H1 (cell line): ENCODE measurements around the gene SIX6. TPM values are rescaled to one million over a fixed set of nuclear protein-coding genes. Genes with fewer than 3 reads are reported as not detected.

Source experiments
- CTCF ChIA-PET: fragments of 300-600 bp; sonication (Branson Sonifier 250); formaldehyde crosslinking; loops from one replicate; lab custom pipeline; 2021; ENCODE audit not compliant: partially characterized antibody; lab: Charles Lee
- POLR2A ChIA-PET: fragments of 300-600 bp; sonication (Branson Sonifier 250); formaldehyde crosslinking; loops from one replicate; lab custom pipeline; 2021; ENCODE audit warnings: inconsistent platforms; ENCODE audit not compliant: partially characterized antibody; lab: Charles Lee
- DNase-seq, 2 experiments: peaks; one replicate each; pipeline versions ENCODE4 v3.0.0 to v3.0.0-alpha.2; 2010 to 2022; ENCODE audit warnings: low spot score in 2 of 2, low read depth in 1 of 2, mixed read lengths in 1 of 2
- FAIRE-seq: peaks from 2 replicates; lab custom pipeline; 2011; peaks lifted over from hg19 to GRCh38; lab: Jason Lieb, UNC
- H2AFZ ChIP-seq: 2 replicates; pipeline ENCODE4 v1.8.1; 2012; ENCODE audit warnings: low read length, inconsistent platforms
- H2AK5ac ChIP-seq: 2 replicates; pipeline ENCODE4 v1.6.1; 2013; ENCODE audit warnings: low read depth, low read length
- H2BK120ac ChIP-seq: replicated peaks from 2 replicates; pipeline ENCODE3; 2013; ENCODE audit warnings: low read depth, low read length, inconsistent platforms
- H2BK12ac ChIP-seq: 2 replicates; pipeline ENCODE4 v1.6.1; 2013; ENCODE audit warnings: low read depth, low read length
- H2BK15ac ChIP-seq: 2 replicates; pipeline ENCODE4 v1.6.1; 2013; ENCODE audit warnings: low read length
- H2BK20ac ChIP-seq: 2 replicates; pipeline ENCODE4 v1.6.1; 2013; ENCODE audit warnings: low read length
- H2BK5ac ChIP-seq: 2 replicates; pipeline ENCODE4 v1.6.1; 2013; ENCODE audit warnings: low read depth, low read length
- H3K14ac ChIP-seq: 2 replicates; pipeline ENCODE4 v1.6.1; 2013; ENCODE audit warnings: inconsistent platforms; ENCODE audit not compliant: insufficient read length
- H3K18ac ChIP-seq: 2 replicates; pipeline ENCODE4 v1.6.1; 2013; ENCODE audit warnings: low read length; ENCODE audit errors: extremely low read depth
- H3K23ac ChIP-seq: 2 replicates; pipeline ENCODE4 v1.6.1; 2013; ENCODE audit warnings: inconsistent platforms; ENCODE audit not compliant: insufficient read length
- H3K23me2 ChIP-seq: 2 replicates; pipeline ENCODE4 v1.6.1; 2013; ENCODE audit warnings: low read depth, low read length
- H3K27ac ChIP-seq: 2 replicates; pipeline ENCODE4 v1.6.1; 2011; ENCODE audit warnings: low read depth, low read length, inconsistent platforms
- H3K27me3 ChIP-seq, 4 experiments: replicated peaks in 1 of 4; 1 replicate in 1 of 4; 2 replicates in 3 of 4; pipeline versions ENCODE4 v1.6.1 to v1.8.1; 2011 to 2013; ENCODE audit warnings: low read length in 3 of 4, mild to moderate bottlenecking in 3 of 4, inconsistent platforms in 2 of 4, mixed read lengths in 2 of 4, moderate library complexity in 1 of 4; ENCODE audit not compliant: control insufficient read depth in 3 of 4, insufficient read depth in 3 of 4; ENCODE audit errors: extremely low read depth in 1 of 4
- H3K36me3 ChIP-seq, 4 experiments: 2 replicates each; pipeline versions ENCODE4 v1.6.1 to v1.8.1; 2011 to 2013; ENCODE audit warnings: mild to moderate bottlenecking in 4 of 4, low read length in 3 of 4, moderate library complexity in 2 of 4, control low read depth in 1 of 4, inconsistent platforms in 1 of 4; ENCODE audit not compliant: insufficient read depth in 4 of 4, control insufficient read depth in 2 of 4
- H3K4ac ChIP-seq: replicated peaks from 2 replicates; pipeline ENCODE3; 2013; ENCODE audit warnings: low read length, low read depth, mixed read lengths, inconsistent platforms; ENCODE audit not compliant: insufficient read length
- H3K4me1 ChIP-seq, 4 experiments: replicated peaks in 1 of 4; 1 replicate in 1 of 4; 2 replicates in 3 of 4; pipeline versions ENCODE4 v1.6.1 to v1.8.1; 2011 to 2013; ENCODE audit warnings: low read length in 3 of 4, inconsistent platforms in 2 of 4, mixed read lengths in 1 of 4; ENCODE audit not compliant: insufficient read depth in 4 of 4, control insufficient read depth in 3 of 4
- H3K4me2 ChIP-seq, 2 experiments: 2 replicates each; pipeline versions ENCODE4 v1.6.1 to v1.8.1; 2011 to 2013; ENCODE audit warnings: low read depth in 2 of 2, low read length in 2 of 2, control low read depth in 1 of 2, inconsistent platforms in 1 of 2, mild to moderate bottlenecking in 1 of 2; ENCODE audit not compliant: insufficient read depth in 1 of 2
- H3K4me3 ChIP-seq, 4 experiments: fragments of 200-600, 300-600 bp in 1 of 4; sonication (generic), shearing (Covaris generic), sonication (Bioruptor Twin) in 1 of 4; 2 replicates each; pipeline versions ENCODE4 v1.5.1 to v1.8.1; 2011 to 2016; ENCODE audit warnings: low read length in 4 of 4, low read depth in 3 of 4, control low read depth in 2 of 4, inconsistent platforms in 2 of 4, mild to moderate bottlenecking in 2 of 4, mixed read lengths in 1 of 4, moderate library complexity in 1 of 4; ENCODE audit not compliant: insufficient read depth in 2 of 4; ENCODE audit errors: extremely low read depth in 1 of 4
- H3K56ac ChIP-seq: replicated peaks from 2 replicates; pipeline ENCODE3; 2013; ENCODE audit warnings: low read depth, mild to moderate bottlenecking, mixed read lengths, low read length, inconsistent platforms; ENCODE audit not compliant: insufficient read length
- H3K79me1 ChIP-seq: 2 replicates; pipeline ENCODE4 v1.6.1; 2013; ENCODE audit warnings: low read depth, low read length, control low read depth
- H3K79me2 ChIP-seq, 2 experiments: 2 replicates each; pipeline versions ENCODE4 v1.6.1 to v1.8.1; 2012 to 2013; ENCODE audit warnings: low read length in 2 of 2, mild to moderate bottlenecking in 2 of 2, inconsistent platforms in 1 of 2; ENCODE audit not compliant: insufficient read depth in 2 of 2, control insufficient read depth in 1 of 2
- H3K9ac ChIP-seq, 4 experiments: replicated peaks in 1 of 4; 1 replicate in 1 of 4; 2 replicates in 3 of 4; pipeline versions ENCODE4 v1.6.1 to v1.8.1; 2011 to 2013; ENCODE audit warnings: low read depth in 3 of 4, low read length in 3 of 4, control low read depth in 2 of 4, mild to moderate bottlenecking in 2 of 4, moderate library complexity in 2 of 4, inconsistent platforms in 1 of 4; ENCODE audit errors: extremely low read depth in 1 of 4
- H3K9me3 ChIP-seq, 2 experiments: 2 replicates each; pipeline versions ENCODE4 v1.6.1 to v1.8.1; 2012 to 2013; ENCODE audit warnings: mild to moderate bottlenecking in 2 of 2, moderate library complexity in 2 of 2, control low read depth in 1 of 2, inconsistent platforms in 1 of 2, low read depth in 1 of 2, low read length in 1 of 2, mixed read lengths in 1 of 2; ENCODE audit not compliant: insufficient read depth in 2 of 2
- H4K20me1 ChIP-seq, 2 experiments: replicated peaks in 1 of 2; 2 replicates each; pipeline versions ENCODE3 to v1.8.1; 2011 to 2013; ENCODE audit warnings: inconsistent platforms in 2 of 2, low read length in 2 of 2, mild to moderate bottlenecking in 1 of 2; ENCODE audit not compliant: insufficient read depth in 2 of 2, control insufficient read depth in 1 of 2
- H4K5ac ChIP-seq: 2 replicates; pipeline ENCODE4 v1.6.1; 2013; ENCODE audit warnings: low read length, low read depth, mixed read lengths, inconsistent platforms; ENCODE audit not compliant: insufficient read length
- H4K8ac ChIP-seq: 2 replicates; pipeline ENCODE4 v1.8.0; 2013; ENCODE audit warnings: mild to moderate bottlenecking, moderate library complexity, low read length, inconsistent platforms; ENCODE audit not compliant: insufficient read depth; ENCODE audit errors: extremely low read depth
- H4K91ac ChIP-seq: replicated peaks from 2 replicates; pipeline ENCODE3; 2013; ENCODE audit warnings: low read length, mixed read lengths, inconsistent platforms; ENCODE audit not compliant: insufficient read length
- ASH2L ChIP-seq: fragments of 200-600, 300-600 bp; sonication (generic); IDR thresholded peaks from one replicate; pipeline ENCODE4 v1.7.1; 2017; ENCODE audit warnings: low read length
- HDAC2 ChIP-seq, 2 experiments: fragments of 300-600 bp in 1 of 2; sonication (generic) in 1 of 2; IDR thresholded peaks; 2 replicates each; pipeline ENCODE4 v1.6.1; 2011 to 2012; ENCODE audit warnings: low read depth in 2 of 2, low read length in 2 of 2, mild to moderate bottlenecking in 2 of 2, moderate library complexity in 2 of 2, borderline replicate concordance in 1 of 2, inconsistent platforms in 1 of 2
- NRF1 ChIP-seq: IDR thresholded peaks from 2 replicates; pipeline ENCODE4 v1.6.1; 2011; ENCODE audit warnings: mild to moderate bottlenecking, low read depth, low read length, improper control_type of control experiment
- RNF2 ChIP-seq: fragments of 200-900, 300-1000 bp; sonication (generic); IDR thresholded peaks from 2 replicates; pipeline ENCODE4 v1.7.1; 2016; ENCODE audit warnings: borderline replicate concordance, low read depth, mild to moderate bottlenecking, antibody characterized with exemption, low read length; ENCODE audit not compliant: poor library complexity, severe bottlenecking; ENCODE audit errors: missing control alignments
- SIN3A ChIP-seq, 2 experiments: IDR thresholded peaks in 1 of 2; conservative IDR thresholded peaks in 1 of 2; 2 replicates each; pipeline ENCODE4 v1.6.1; 2011 to 2012; ENCODE audit warnings: low read length in 2 of 2, improper control_type of control experiment in 1 of 2, low read depth in 1 of 2, mild to moderate bottlenecking in 1 of 2
- SIRT6 ChIP-seq: IDR thresholded peaks from one replicate; pipeline ENCODE4 v1.7.1; 2012; ENCODE audit warnings: low read length, inconsistent platforms
- TAF1 ChIP-seq: IDR thresholded peaks from 2 replicates; pipeline ENCODE4 v1.6.1; 2011; ENCODE audit warnings: mild to moderate bottlenecking, low read depth, low read length
- TAF7 ChIP-seq: optimal IDR thresholded peaks from 2 replicates; pipeline ENCODE3; 2011; ENCODE audit warnings: low read depth, mild to moderate bottlenecking, inconsistent platforms, low read length, moderate library complexity, borderline replicate concordance
- YY1 ChIP-seq: IDR thresholded peaks from 2 replicates; pipeline ENCODE4 v1.6.1; 2011; ENCODE audit warnings: low read depth, mild to moderate bottlenecking, low read length
- WGBS, 2 experiments: shearing (Covaris generic) in 1 of 2; methylation state at CpG; one replicate each; pipeline versions ENCODE4 v1.1.6 to v1.1.7; 2013 to 2015; ENCODE audit warnings: low lambda C conversion rate in 2 of 2, mixed read lengths in 2 of 2, inconsistent platforms in 1 of 2, low coverage in 1 of 2, missing lambda C conversion rate in 1 of 2; ENCODE audit not compliant: insufficient replicate concordance in 2 of 2, insufficient coverage in 1 of 2, insufficient read length in 1 of 2; ENCODE audit errors: extremely low coverage in 1 of 2, missing lambda C conversion rate in 1 of 2; 5-methylcytosine and 5-hydroxymethylcytosine counted together
- polyA plus RNA-seq, 7 experiments: library from polyadenylated mRNA; depleted of rRNA in 3 of 7; stranded (reverse) in 5 of 7; unstranded in 2 of 7; fragments of >200 nt in 5 of 7; fragments of 200-250 nt in 2 of 7; gene quantifications; 1 replicate in 5 of 7; 2 replicates in 1 of 7; 4 replicates in 1 of 7; pipeline versions ENCODE4 v1.2.1 to v1.2.3, GENCODE V29; 2011 to 2013; ENCODE audit warnings: missing spikeins in 2 of 7, mixed read lengths in 2 of 7
- total RNA-seq: library from RNA; stranded (reverse); fragmentation: NEBNext Ultra II Directional; extraction: Animal tissue kit (Norgen Biotek cat#: 25700); gene quantifications from 2 replicates; pipeline ENCODE4 v1.2.1, GENCODE V29; 2021
- TF ChIP-seq, protein P1 (sequence below): IDR thresholded peaks from 2 replicates; pipeline ENCODE4 v1.6.1; 2012; ENCODE audit warnings: inconsistent platforms

Gene SIX6
- total and polyA plus RNA-seq, 2 of the 8 experiments (the other 6 are each of a cell fraction or from before 2014, with no cell fraction given): 0.03 TPM; not detected in 1

DNA sequence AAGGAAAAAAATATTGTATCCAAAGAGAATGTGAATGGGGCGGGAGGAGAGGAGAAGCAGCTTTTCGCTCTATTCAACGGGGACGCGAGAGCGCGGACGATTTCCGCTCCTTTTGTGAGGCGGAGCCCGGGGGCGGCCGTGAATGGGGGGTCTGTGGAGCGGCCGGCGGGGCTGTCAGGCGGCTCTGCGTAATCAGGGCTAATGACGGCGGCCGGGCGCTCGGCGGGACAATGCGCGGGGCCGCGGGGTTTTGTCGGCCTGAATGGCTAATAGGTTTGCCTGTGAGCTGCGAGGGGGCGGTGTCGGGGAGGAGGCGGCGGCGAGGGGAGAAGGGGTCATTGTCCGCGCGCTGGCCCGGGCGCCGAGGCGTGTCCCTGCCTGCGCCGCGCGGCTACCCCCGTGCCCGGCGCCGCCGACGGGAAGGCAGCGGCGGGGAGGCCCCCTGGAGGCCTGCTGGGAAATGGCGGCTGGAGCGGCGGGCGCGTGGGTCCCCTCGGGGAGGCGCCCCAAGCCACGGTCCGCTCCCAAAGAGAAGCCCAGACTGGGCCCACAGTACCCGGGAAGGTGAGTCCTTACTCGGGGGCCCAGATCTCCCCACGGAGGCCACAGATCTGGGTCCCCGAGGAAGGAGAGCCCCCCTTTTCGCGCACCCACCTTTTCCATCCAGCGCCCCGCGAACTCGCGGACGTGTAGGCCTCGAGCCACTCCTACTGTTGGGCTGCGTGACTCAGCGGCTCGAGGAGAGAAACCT is 6.0 kb downstream of the SIX6 start:
- Histone ChIP-seq H4K5ac (no peak overlapping the region), H3K23ac (no peak overlapping the region), H2BK120ac (no peak overlapping the region), H2AK5ac (no peak overlapping the region), H3K9ac (peak overlapping the region in 1 of 4 experiments; percentile 32; a peak in 2 of 7 replicates), H3K18ac (peak overlapping the region; percentile 66; the same call in 1 of the 2 replicates), H3K27ac (no peak overlapping the region), H4K91ac (no peak overlapping the region), H3K27me3 (peaks cover 45 to 76% (median 67%) of the 10 kb centered on the region in 4 experiments), H4K8ac (peak overlapping the region; percentile 72; the same call in 1 of the 2 replicates), H2BK5ac (no peak overlapping the region), H3K14ac (no peak overlapping the region), H3K56ac (no peak overlapping the region), H2AFZ (peak overlapping the region; percentile 37; the same call in 1 of the 2 replicates), H2BK20ac (no peak overlapping the region), H3K79me2 (no peaks in the 10 kb centered on the region), H3K23me2 (peaks cover 14% of the 10 kb centered on the region), H3K9me3 (no peaks in the 10 kb centered on the region), H2BK15ac (no peak overlapping the region), H3K79me1 (no peaks in the 10 kb centered on the region), H3K36me3 (no peaks in the 10 kb centered on the region), H2BK12ac (no peak overlapping the region), H3K4me1 (peaks cover 8 to 23% (median 14%) of the 10 kb centered on the region in 4 experiments), H3K4me2 (peak overlapping the region; percentile 74 to 93), H4K20me1 (peaks cover 0 to 9% of the 10 kb centered on the region in 2 experiments), H3K4me3 (peak overlapping the region; percentile 35 to 71 (median 45)), H3K4ac (no peak overlapping the region)
- WGBS, 2 experiments: 1% methylated on average over 26 of the region's 79 CpGs; no CpG with 5 or more reads in 1 of the 2 experiments
- ChIA-PET POLR2A (interaction anchor here (0.7 to 1.6 kb wide), 4 partner anchors 8 to 266 kb away, joined by 3 to 5 read pairs (median 3); partner anchors contain the start of gene PPM1A), CTCF (interaction anchor here (1.1 to 2.8 kb wide), 8 partner anchors 47 to 233 kb away, joined by 3 to 14 read pairs (median 6); no protein-coding TSS in a partner anchor)
- DNase-seq (peak in 1 of 2 experiments; percentile 83), FAIRE-seq (no peak)
- TF ChIP-seq RNF2: peak; percentile 77
- peak in 1 of 2 experiments; percentile 34; a peak in 3 of 4 replicates for TF ChIP-seq HDAC2 (IDR thresholded peaks at IDR 0.05; ENCODE audit: borderline replicate concordance in 1 of 2, low read depth in 2 of 2, low read length in 2 of 2)
- TF ChIP-seq NRF1: no peak
- peak; percentile 67; the same call in 1 of the 2 replicates for TF ChIP-seq YY1
- 0 out of 4 replicates have a peak, but pooled peaks of 1 of the 2 experiments have one; percentile 26 for TF ChIP-seq SIN3A (conservative IDR thresholded peaks at IDR 0.05 in 1 of 2, IDR thresholded peaks at IDR 0.05 in 1 of 2; ENCODE audit: low read depth in 1 of 2, low read length in 2 of 2)
- peak; percentile 42 for TF ChIP-seq ASH2L
- no peak for TF ChIP-seq TAF7
- TF ChIP-seq TAF1: peak; percentile 48; the same call in 1 of the 2 replicates
- TF ChIP-seq, protein P1, sequence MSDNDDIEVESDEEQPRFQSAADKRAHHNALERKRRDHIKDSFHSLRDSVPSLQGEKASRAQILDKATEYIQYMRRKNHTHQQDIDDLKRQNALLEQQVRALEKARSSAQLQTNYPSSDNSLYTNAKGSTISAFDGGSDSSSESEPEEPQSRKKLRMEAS: peak; percentile 75
- no peak for TF ChIP-seq SIRT6
